ENCODE results near the gene PITPNM3.

DNA sequence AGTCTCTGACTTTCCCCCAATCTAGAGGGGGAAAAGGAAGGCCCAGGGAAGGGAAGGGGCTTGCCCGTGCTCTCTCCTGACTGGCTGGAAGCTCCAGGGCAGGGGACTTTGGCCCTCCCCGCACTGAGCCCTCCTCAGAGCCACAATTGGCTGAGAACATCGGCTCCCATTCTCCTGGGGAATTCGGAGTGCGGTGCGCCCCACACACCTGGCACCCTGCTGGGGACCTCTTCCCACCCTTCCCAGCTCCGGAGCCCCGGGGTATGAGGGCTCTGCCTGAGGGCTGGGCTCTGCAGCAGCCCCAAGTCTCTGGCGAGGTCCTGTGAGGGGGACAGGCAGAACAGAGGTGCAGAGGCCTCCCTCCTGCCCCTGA, 76.1 kb downstream of the PITPNM3 start:
- TF ChIP-seq POLR2A (IDR thresholded peaks at IDR 0.05; ENCODE audit: low read length) (no peak), GATA1 (IDR thresholded peaks at IDR 0.05; ENCODE audit: low read depth, low read length) (no peak)
